Erythroblast (primary cell): ENCODE measurements around the gene AMOTL2.

Source experiments
- GATA1 ChIP-seq: IDR thresholded peaks from 2 replicates; pipeline ENCODE4 v1.6.1; 2011; ENCODE audit warnings: low read depth, mild to moderate bottlenecking, control low read depth, low read length, moderate library complexity
- POLR2A ChIP-seq: IDR thresholded peaks from 2 replicates; pipeline ENCODE4 v1.6.1; 2011; ENCODE audit warnings: mild to moderate bottlenecking, low read length

DNA sequence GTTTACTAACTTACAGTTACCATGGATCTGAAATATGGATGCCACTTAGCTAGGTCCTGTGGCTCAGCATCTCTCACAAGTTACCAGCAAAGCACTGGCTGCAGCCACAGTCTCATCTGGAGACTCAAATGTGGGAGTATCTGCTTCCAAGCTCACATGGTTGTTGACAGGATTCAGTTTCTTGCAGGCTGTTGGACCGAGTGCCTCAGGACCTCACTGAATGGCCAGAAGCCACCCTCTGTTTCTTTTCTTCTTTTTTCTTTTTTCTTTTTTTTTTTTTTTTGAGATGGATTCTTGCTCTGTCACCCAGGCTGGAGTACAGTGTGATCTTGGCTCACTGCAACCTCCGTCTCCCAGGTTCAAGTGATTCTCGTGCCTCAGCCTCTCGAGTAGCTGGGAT, 20.1 kb upstream of the AMOTL2 start:
- TF ChIP-seq POLR2A, result no peak
- no peak for TF ChIP-seq GATA1
